OCI-LY3 (cell line): ENCODE data around the gene CTNNB1.

ENCODE experiments used
- H2AFZ ChIP-seq: fragments of 200-600, 300-600 bp; shearing (Covaris generic); 2 replicates; pipeline ENCODE4 v1.6.0; 2014; ENCODE audit warnings: antibody characterized with exemption, low read depth, low read length
- H3K27ac ChIP-seq: fragments of 200-600, 300-600 bp; sonication (generic); 2 replicates; pipeline ENCODE4 v1.5.1; 2014; ENCODE audit warnings: mild to moderate bottlenecking, low read length, moderate library complexity, mixed read lengths
- H3K27me3 ChIP-seq: fragments of 200-600, 300-600 bp; sonication (generic); 2 replicates; pipeline ENCODE4 v1.6.1; 2014; ENCODE audit warnings: low read depth, low read length, mixed read lengths
- H3K36me3 ChIP-seq: fragments of 200-600, 300-600 bp; sonication (generic); replicated peaks from 2 replicates; pipeline ENCODE3; 2014; ENCODE audit warnings: low read depth, low read length, mixed read lengths
- H3K4me1 ChIP-seq: fragments of 300-600, 200-600 bp; sonication (generic); 2 replicates; pipeline ENCODE4 v1.6.1; 2014; ENCODE audit warnings: low read length, mixed read lengths
- H3K4me2 ChIP-seq: fragments of 200-600, 300-600 bp; sonication (generic); 2 replicates; pipeline ENCODE4 v1.6.1; 2014; ENCODE audit warnings: low read length, mixed read lengths
- H3K4me3 ChIP-seq: fragments of 300-600, 200-600 bp; sonication (generic); 2 replicates; pipeline ENCODE4 v1.5.1; 2014; ENCODE audit warnings: antibody characterized with exemption, mild to moderate bottlenecking, low read length, moderate library complexity
- H3K79me2 ChIP-seq: fragments of 300-600, 200-600 bp; shearing (Covaris generic); 2 replicates; pipeline ENCODE4 v1.6.1; 2014; ENCODE audit warnings: mild to moderate bottlenecking, low read length, mixed read lengths
- H3K9ac ChIP-seq: fragments of 300-600, 200-600 bp; shearing (Covaris generic); 2 replicates; pipeline ENCODE4 v1.6.0; 2014; ENCODE audit warnings: mild to moderate bottlenecking, low read length, moderate library complexity
- H3K9me3 ChIP-seq: fragments of 200-600, 300-600 bp; shearing (Covaris generic); 2 replicates; pipeline ENCODE4 v1.6.1; 2014; ENCODE audit warnings: low read length, mixed read lengths; ENCODE audit not compliant: insufficient read depth
- H4K20me1 ChIP-seq: fragments of 200-600, 300-600 bp; sonication (generic); 2 replicates; pipeline ENCODE4 v1.6.1; 2016; ENCODE audit warnings: low read length, mixed read lengths; ENCODE audit not compliant: insufficient read depth
- CTCF ChIP-seq: fragments of 200-600, 300-600 bp; sonication (generic); IDR thresholded peaks from 2 replicates; pipeline ENCODE4 v1.5.1; 2014; ENCODE audit warnings: antibody characterized with exemption, low read length, low read depth
- EZH2phosphoT487 ChIP-seq: fragments of 200-600 bp; shearing (Covaris generic); IDR thresholded peaks from 2 replicates; pipeline ENCODE4 v1.6.1; 2018; ENCODE audit warnings: antibody characterized with exemption, mixed run types, low read depth

The CTNNB1 gene

GRCh38 chr3:41241161-41241560 lies 41.9 kb downstream of the CTNNB1 start:
- TF ChIP-seq EZH2phosphoT487: no peak
- TF ChIP-seq CTCF: no peak
- Histone ChIP-seq H3K4me2 (no peak overlapping the region), H3K9ac (no peak overlapping the region), H3K27me3 (no peaks in the 10 kb centered on the region), H2AFZ (no peak overlapping the region), H3K9me3 (no peaks in the 10 kb centered on the region), H3K79me2 (no peaks in the 10 kb centered on the region), H3K36me3 (peaks cover 49% of the 10 kb centered on the region), H3K27ac (no peak overlapping the region), H3K4me1 (no peaks in the 10 kb centered on the region), H3K4me3 (no peak overlapping the region), H4K20me1 (peaks cover 18% of the 10 kb centered on the region; the same call in 1 of the 2 replicates)

- Histone ChIP-seq H3K4me2 (no peak overlapping the region), H4K20me1 (peaks cover 18% of the 10 kb centered on the region; the same call in 1 of the 2 replicates), H3K9ac (no peak overlapping the region), H3K9me3 (no peaks in the 10 kb centered on the region), H3K79me2 (no peaks in the 10 kb centered on the region), H3K27me3 (no peaks in the 10 kb centered on the region), H3K36me3 (peaks cover 44% of the 10 kb centered on the region), H3K27ac (no peak overlapping the region), H3K4me1 (no peaks in the 10 kb centered on the region), H3K4me3 (no peak overlapping the region), H2AFZ (no peak overlapping the region)
- TF ChIP-seq CTCF (no peak), EZH2phosphoT487 (no peak)
These were observed 42.7 kb downstream of the CTNNB1 start for GRCh38 chr3:41241800-41242571.

- Histone ChIP-seq H3K79me2 (no peaks in the 10 kb centered on the region), H3K36me3 (peaks cover 33% of the 10 kb centered on the region), H3K4me3 (no peak overlapping the region), H3K9me3 (no peaks in the 10 kb centered on the region), H3K27ac (no peak overlapping the region), H3K27me3 (no peaks in the 10 kb centered on the region), H3K4me1 (no peaks in the 10 kb centered on the region), H3K4me2 (no peak overlapping the region), H4K20me1 (peaks cover 15% of the 10 kb centered on the region; the same call in 1 of the 2 replicates), H2AFZ (no peak overlapping the region), H3K9ac (no peak overlapping the region)
- TF ChIP-seq CTCF: no peak
- no peak for TF ChIP-seq EZH2phosphoT487
These were observed 43.9 kb downstream of the CTNNB1 start for GRCh38 chr3:41243183-41243582.

- no peaks in the 10 kb centered on the region for H3K9me3 ChIP-seq
- H4K20me1 ChIP-seq: peaks cover 8% of the 10 kb centered on the region; the same call in 1 of the 2 replicates
- no peak overlapping the region for H2AFZ ChIP-seq
- H3K27ac ChIP-seq: no peak overlapping the region
- no peaks in the 10 kb centered on the region for H3K4me1 ChIP-seq
- H3K27me3 ChIP-seq: no peaks in the 10 kb centered on the region
- peaks cover 18% of the 10 kb centered on the region for H3K36me3 ChIP-seq
- TF ChIP-seq CTCF (no peak), EZH2phosphoT487 (no peak)
- H3K4me2 ChIP-seq: no peak overlapping the region
- H3K79me2 ChIP-seq: no peaks in the 10 kb centered on the region
- no peak overlapping the region for H3K4me3 ChIP-seq
- no peak overlapping the region for H3K9ac ChIP-seq
These were observed 45.5 kb downstream of the CTNNB1 start for GRCh38 chr3:41244620-41245336.
